HuH-7 (cell line): ENCODE results near the gene AP4B1.
"Not testable (repeated sequence)": the region's sequence is repeated elsewhere in the genome, so short reads cannot be mapped to it uniquely, and the experiment has no call there.

Source experiments
- DNase-seq: peaks from one replicate; pipeline ENCODE4 v3.0.0; 2011; ENCODE audit warnings: low spot score

AP4B1 gene

DNA sequence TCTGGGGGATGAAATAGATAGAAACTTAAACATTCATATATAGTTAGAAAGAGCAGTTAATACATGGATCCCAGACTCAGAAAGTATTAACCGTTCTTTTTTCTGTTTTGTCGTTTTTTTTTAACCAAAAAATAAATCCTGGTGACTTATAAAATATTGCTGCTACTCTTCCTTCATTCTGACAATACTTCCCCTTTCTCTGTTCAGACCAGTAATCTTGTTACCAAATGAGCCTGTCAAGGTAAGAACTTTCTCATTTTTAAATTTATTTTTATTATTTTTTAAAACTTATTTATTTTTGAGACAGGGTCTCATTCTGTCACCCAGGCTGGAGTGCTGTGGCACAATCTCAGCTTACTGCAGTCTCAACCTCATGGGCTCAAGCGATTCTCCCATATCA lies 46.8 kb downstream of the AP4B1 start:
- no peak for DNase-seq

DNA sequence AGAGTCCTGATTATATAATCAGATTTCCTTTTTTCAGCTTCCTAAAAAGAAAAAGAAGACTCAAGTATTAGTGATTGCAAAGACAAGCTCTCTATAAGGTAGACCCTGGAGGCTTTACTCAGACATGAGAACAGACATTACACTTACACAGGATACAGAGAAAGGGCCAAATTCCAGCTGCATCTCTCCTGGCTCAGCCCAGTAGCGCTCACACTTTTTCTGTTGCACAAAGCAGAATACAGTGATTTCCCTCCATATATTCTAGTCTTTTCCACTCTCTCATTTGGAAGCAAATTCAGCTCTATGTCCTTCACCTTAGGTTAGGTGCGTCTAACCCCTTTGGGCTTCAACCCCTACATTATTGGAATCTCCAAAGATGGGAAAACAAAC lies 48.2 kb downstream of the AP4B1 start:
- no peak for DNase-seq

DNA sequence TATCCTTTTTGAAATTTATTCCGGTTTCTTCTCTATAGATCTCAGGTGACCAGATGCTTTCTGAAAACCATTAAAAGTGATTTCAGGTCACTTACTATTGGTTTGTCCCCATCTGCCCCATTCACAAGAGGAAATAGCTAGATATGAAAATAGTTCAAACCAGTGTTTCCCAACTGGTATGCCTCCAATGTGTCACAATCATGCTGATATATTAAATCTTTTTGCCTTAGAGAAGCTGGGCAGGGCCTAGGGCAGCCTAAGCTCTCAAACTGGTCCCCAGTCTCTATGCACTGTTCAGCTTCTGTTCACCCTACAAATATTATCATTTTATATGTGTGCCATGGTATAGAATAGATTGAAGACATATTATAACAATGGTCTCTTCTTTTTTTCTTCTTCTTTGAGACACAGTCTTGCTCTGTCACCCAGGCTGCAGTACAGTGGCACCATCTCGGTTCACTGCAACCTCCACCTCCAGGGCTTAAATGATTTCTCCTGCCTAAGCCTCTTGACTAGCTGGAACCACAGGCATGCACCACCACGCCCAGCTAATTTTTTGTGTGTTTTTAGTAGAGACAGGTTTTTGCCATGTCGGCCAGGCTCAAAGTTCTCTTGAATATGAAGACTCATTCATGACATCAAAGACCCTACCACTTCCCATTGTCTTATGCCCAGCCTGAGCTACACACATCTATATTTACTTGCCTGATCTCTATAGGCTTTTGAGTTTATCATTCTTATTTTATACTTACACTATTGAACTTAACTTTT lies 48.8 kb downstream of the AP4B1 start:
- no peak for DNase-seq

DNA sequence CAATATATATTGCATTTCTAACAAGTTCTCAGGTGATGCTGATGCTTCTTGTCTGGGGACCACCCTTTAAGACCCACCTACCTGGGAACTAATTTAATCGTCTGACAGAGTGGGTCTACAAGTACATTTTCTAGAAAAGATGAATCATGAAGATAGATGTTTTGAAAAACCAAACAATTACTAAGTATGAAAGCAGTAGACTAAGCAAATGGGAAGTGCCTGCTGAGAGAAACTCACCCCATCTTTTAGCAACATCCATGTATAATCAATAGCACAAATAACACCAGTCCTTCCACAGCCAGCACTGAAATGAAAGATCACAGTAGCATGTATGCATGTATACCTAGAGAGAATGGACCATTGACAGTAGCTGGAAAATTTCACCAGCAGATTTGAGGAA lies 50.4 kb downstream of the AP4B1 start:
- DNase-seq: no peak

DNA sequence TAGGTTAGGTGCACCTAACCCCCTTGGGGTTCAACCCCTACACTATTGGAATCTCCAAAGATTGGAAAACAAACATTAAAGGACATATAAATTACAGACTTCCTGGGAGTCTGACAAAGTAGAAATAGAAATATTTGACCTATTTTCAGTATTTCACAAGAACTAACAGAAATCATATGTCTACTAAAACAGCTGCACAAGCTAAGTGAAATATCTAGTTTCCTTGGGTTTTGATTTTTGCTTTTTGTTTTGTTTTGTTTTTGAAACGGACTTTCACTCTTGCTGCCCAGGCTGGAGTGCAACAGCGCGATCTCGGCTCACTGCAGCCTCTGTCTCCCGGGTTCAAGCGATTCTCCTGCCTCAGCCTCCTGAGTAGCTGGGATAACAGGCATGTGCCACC lies 51.9 kb downstream of the AP4B1 start:
- DNase-seq: not testable (repeated sequence)

DNA sequence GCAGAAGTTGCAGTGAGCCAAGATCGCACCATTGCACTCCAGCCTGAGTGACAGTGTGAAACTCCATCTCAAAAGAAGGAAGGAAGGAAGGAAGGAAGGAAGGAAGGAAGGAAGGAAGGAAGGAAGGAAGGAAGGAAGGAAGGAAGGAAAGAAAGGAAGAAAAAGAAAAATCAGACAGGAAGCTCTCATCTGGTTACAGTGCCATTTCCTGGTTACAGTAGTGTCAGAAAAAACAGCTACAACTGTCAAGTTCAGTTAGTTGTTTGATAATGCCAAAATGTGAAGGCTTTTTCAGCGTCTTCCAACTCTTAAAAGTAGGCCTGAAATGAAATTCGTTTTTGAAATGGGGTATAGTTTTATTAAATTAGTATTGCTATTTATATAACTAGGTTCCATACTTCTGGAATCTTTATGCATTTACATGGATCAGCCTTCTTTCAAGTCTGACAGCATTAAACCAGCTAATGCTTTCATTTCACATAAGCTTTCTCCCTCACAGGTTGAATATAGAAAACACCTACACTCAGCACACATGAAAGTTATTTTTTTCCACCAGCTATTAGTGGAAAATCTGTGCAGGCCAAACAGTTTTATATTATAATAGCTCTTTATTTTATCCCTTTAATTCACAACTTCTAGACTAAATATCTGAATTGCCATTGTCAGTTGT lies 54.3 kb downstream of the AP4B1 start:
- no peak for DNase-seq

DNA sequence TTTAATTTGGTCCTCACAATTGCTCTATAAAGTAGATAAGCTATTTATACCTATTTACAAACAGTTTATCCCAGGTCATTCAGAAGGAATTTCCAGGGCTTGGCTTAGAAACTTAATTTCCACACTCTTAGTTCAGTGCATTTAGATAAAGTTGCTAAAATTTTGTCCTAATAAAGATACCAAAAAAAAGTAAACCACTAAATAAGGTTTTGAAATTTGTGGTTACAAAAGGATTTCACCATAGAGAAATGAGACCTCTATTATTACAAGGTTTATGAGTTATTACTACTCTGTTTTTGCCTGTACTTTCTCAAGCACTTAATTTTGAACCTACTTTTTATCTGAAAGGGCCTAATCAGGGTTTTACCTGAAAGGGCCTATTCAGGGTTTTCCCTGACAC lies 55.5 kb downstream of the AP4B1 start:
- no peak for DNase-seq

DNA sequence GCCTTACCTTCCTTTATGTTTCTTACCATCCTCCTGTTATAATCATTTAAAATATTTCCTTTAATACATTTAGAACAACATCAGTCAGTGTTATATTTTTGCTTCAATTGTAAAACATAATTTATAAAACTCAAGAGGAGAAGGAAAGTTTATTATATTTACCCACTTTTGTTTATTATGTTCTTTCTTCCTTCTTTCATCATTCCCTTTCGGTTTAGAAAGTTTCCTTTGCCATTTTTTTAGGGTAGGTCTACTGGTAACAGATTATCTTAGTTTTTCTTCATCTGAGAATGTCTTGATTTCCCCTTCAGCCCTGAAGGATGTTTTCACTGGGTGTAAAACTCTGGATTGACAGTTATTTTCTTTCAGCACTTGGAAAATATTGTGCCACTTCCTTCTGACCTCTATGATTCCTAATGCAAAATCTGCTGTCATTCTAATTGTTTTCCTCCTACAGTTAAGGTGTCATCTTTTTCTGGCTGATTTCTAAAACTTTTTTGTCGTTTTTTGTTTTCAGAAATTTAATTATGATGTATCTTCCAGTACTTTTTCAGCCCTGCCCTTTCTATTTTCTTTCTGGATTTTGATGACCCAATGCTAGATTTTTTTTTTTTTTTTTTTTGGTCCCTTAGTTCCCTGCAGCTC lies 58.1 kb downstream of the AP4B1 start:
- no peak for DNase-seq
